GM18909 (cell line): ENCODE results near the gene SLC4A3.

ENCODE experiments used
- ATAC-seq: cut with Tn5 transposase; IDR thresholded peaks from one replicate; pipeline ENCODE4 v1.9.1; 2021; ENCODE audit warnings: mild to moderate bottlenecking; ENCODE audit not compliant: unreplicated experiment, poor library complexity

The SLC4A3 gene, protein sequence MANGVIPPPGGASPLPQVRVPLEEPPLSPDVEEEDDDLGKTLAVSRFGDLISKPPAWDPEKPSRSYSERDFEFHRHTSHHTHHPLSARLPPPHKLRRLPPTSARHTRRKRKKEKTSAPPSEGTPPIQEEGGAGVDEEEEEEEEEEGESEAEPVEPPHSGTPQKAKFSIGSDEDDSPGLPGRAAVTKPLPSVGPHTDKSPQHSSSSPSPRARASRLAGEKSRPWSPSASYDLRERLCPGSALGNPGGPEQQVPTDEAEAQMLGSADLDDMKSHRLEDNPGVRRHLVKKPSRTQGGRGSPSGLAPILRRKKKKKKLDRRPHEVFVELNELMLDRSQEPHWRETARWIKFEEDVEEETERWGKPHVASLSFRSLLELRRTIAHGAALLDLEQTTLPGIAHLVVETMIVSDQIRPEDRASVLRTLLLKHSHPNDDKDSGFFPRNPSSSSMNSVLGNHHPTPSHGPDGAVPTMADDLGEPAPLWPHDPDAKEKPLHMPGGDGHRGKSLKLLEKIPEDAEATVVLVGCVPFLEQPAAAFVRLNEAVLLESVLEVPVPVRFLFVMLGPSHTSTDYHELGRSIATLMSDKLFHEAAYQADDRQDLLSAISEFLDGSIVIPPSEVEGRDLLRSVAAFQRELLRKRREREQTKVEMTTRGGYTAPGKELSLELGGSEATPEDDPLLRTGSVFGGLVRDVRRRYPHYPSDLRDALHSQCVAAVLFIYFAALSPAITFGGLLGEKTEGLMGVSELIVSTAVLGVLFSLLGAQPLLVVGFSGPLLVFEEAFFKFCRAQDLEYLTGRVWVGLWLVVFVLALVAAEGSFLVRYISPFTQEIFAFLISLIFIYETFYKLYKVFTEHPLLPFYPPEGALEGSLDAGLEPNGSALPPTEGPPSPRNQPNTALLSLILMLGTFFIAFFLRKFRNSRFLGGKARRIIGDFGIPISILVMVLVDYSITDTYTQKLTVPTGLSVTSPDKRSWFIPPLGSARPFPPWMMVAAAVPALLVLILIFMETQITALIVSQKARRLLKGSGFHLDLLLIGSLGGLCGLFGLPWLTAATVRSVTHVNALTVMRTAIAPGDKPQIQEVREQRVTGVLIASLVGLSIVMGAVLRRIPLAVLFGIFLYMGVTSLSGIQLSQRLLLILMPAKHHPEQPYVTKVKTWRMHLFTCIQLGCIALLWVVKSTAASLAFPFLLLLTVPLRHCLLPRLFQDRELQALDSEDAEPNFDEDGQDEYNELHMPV

DNA sequence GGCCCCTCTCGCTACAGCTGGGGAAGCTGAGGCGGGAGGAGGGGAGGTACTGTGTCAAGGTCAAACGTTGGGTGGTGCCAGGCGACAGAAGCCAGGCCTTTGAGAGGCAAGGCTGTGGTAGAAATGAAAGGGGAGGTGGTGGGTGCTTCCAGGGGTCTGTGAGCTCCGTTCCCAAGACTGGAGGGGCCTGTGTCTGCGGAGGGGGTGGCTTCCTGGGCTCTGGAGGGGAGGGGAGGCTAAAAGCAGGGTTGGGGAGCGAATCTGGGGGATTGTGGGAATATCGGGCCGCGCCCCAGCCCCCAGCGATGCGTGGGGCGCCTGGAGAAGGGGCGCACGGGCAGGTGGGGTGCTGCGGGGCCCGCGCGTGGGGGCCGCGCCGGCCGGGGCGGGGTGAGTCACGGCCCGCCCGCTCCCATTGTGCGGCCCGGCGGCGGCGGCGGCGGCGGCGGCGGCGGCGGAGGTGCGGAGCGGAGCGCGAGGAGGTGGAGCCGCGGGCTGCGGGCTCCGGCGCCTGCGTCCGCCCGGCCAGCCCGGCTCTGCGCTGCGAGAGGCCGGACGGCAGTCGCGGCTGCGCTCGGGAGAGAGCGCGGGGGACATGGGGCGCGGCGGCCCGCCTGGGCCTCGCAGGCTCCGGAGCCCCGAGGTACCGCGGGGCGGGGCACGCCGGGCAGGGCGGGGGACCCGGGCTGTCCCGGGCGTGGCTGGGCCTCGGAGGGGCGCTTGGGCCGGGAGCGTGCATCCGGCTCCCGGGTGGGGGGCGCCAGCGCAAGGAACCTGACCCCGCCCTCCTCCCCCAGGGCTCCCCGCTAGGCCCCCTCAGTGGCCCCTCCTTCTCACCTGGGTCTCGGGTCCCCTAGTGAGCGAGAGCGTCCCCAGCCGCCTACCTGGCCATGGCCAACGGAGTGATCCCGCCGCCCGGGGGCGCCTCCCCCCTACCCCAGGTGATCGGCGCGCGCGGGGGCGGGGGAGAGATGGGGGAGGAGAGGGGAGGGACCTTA is at the start of gene SLC4A3:
TSS of gene SLC4A3 (plus strand) at position 528 of the 998 bp plus-strand sequence. CDS start at position 891, 363 bp downstream.
- no peak for ATAC-seq

DNA sequence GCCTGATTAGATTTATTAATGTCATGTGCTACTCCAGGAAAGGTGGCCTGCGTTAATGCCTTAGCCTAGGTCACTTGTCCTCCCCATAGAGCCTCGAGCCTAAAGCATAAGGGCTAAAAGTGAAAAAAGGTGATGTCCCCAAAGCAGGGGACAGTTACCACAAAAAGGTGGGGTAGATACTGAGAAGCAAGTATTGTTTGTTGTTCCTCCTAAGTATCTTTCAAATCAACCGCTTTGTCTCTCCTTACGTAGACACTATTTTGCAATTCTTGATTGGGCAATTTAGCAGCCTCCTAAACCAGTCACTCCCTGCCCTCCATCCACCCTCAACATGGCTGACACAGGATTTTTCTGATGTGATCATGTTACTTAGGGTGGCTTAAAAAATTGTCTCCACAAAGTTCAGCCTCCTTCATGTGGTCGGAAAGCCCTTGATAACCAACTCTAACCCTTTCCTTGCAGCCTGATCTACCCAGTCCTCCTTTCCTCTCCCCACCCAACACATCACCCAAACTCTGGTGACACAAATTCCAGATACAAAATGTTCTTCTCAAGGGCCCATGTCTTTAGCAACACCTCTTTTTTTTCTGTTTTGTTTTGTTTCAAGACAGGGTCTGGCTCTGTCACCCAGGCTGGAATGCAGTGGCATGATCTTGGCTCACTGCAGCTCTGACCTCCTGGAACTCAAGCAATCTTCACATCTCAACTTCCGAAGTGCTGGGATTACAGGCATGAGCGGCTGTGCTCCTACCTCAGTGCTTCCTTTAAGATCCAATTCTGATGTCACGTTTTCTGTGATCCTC is 48.4 kb upstream of the SLC4A3 start:
- ATAC-seq, result no peak

DNA sequence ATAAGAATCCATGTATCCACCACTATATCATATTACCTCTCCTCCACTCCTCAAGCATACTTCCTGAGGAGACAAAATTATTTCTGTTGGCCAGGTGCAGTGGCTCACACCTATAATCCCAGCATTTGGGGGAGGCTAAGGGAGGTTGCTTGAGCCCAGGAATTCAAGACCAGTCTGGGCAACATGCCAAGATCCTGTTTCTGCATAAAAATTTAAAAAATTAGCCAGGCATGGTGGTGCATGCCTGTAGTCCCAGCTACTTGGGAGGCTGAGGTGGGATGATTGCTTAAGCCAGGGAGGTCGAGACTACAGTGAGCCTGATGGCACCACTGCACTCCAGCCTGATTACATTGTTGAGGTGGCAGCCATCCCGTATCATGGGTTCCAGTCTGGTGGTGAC is 46.1 kb upstream of the SLC4A3 start:
- ATAC-seq, result no peak

DNA sequence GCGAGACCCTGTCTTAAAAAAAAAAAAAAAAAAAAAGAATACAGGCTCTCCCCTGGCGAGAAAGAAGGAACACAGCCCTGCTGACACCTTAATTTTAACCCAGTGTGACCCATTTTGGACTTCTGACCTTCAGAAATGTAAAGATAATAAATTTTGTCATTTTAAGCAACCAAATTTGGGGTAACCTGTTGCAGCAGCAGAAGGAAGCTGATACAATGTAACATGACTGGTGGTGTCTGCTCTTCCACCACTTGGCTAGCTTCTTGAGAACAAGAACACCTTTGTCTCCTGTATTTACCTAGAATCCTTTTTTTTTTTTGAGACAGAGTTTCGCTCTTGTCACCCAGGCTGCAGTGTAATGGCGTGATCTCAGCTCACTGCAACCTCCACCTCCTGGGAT is 36.3 kb upstream of the SLC4A3 start:
- no peak for ATAC-seq

DNA sequence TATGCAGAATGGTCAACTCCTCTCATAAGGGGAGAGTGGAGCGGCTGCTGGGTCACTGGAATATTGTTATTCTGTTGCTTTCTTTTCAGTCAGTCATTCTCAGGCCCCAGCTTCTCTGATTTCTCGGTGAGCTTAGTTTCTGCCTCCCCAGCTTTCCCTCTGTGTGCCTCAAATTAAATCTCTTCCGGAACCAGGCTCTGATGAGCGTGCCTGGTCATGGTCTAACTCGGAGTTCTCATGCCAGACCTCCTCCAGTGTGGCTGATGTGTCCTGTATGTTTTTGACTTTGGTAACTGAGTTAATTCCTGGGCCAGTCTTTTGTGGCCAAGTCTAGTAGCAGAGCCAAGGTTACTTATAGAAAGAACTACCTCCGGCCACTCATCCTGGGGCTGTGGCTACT is 34.7 kb upstream of the SLC4A3 start:
- ATAC-seq, result no peak

DNA sequence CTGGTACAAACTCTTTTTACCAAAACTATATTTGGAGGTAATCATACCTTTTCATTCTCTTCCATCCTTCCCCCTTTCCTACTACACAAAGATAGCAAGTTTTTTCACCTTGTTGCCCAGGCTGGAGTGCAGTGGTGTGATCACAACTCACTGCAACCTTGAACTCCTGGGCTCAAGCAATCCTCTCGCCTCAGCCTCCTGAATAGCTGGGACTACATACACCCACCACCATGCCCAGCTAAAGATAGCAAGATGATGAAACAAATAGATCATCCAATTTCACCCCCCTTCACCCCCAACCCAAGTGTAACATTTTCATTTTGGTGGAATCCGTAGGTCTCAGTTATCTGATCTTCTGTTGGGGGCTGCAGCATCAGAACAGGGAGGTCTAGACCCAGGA is 34.3 kb upstream of the SLC4A3 start:
- no peak for ATAC-seq

DNA sequence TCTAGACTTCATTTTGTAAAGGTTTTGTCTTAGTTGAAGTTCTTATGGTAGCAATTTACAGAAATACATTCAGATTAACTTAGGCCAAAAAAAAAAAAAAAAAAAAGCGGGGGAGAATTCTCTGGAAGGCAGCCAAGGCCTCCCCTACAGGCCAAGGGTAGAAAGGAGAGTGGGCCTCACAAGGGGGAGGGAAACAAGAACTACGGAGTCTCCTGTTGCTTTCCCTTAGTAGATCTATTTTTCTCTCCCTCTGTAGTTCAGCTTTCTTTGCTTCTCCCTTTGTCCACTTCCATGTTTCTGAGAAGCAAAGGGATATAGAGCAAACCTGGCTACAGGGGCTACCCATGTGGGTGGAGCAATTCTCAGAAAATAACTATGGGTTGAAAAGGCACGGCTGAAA is 32.2 kb upstream of the SLC4A3 start:
- no peak for ATAC-seq

DNA sequence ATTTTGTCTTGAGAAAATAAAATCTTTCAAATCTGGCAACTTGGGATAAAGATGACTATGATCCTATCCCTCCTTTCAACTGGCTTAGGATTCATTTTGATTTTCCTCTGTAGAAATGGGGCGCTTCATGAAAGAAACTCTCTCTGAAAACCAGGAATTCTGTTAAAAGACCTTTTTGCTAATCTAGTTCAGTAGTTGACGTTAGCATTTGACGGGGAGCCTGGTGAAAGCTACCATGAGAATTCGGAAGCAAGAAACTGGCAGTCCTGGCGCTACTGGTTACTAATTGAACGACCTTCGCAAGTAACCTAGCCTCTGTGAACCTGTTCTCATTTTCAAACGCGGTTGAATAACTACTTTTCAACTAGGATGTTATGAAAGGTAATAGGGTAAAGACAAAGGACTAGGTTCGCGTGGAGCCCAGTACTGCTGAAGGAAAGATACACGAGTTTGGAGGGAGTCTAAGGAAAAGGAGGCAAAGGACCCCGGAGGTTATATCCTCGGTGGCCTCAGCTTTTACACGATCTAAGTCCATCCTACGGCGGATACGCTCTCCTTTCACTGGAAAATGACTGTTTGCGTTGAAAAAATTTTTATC is 30.4 kb upstream of the SLC4A3 start:
- peak; percentile 12 for ATAC-seq

DNA sequence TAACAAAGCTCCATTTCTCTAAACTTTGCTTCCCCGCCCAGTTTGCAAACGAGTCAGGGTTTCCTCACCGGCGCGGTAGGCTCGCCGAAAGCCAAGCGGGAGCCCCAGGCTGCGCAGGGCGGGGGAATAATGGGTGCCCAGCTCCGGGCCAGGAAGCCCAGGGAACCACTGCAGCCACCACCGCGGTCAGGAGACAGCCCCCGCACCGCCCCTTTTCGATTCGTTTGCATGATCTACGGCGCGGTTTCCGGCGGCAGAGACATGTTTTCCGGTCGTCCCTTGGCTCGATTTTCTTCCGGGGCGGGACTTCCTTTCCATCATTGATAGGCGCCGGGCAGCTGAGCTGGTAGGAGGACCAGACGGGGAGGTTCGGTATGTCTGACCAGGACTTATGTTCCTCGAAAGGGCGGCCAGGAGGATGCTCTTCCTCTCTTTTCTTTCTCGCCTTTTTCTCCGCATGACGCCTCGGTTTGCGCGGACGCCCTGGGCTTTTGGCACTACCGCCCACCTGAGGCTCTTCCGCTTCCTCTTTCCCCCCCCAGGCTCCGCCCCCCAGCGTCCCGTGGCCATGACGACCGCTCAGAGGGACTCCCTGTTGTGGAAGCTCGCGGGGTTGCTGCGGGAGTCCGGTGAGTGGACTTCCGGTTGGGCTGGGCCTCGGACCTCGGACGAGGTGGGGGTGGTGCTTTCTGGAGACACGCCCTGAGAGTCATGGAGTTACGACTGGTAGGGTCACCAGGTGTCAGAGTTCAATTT is 29.7 kb upstream of the SLC4A3 start, which contains the start of gene STK11IP:
TSS of gene STK11IP (plus strand) at position 306 of the 756 bp plus-strand sequence. CDS start at position 569, 263 bp downstream.
- peak; percentile 93 for ATAC-seq

DNA sequence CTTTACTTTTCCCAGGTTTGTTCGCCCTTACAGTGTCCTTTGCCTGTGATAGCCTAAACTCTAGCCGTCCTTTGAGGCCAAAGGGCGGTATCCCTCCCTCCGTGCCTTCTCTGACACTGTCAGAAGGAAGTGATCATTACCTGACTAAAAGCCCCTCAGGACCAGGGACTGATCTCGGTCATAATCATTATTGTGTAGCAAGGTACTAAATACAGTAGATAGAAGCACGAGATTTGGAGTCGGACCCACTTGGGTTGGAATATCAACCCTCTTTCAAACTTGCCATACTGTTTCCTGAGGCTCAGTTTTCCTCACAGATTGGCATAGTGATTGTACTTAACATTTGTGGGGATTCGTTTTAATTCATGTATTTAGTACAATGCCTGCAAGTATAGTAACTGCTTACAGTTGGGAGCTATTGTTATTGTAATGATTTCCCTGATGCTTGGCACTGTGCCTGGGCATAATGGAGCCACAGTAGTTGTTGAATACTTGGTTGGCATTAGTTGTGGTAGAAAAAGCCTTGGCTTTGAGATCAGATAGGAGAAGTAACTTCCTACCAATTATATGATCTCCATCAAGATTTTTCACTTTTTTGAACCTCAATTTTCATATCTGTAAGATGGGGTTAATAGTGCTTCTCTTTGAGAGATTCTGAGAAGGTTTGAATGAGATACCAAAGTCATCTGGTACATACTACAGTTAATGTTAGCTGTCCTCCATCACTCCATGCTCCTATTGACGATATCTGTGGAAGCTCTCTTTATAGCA is 28.9 kb upstream of the SLC4A3 start:
- ATAC-seq, result no peak

DNA sequence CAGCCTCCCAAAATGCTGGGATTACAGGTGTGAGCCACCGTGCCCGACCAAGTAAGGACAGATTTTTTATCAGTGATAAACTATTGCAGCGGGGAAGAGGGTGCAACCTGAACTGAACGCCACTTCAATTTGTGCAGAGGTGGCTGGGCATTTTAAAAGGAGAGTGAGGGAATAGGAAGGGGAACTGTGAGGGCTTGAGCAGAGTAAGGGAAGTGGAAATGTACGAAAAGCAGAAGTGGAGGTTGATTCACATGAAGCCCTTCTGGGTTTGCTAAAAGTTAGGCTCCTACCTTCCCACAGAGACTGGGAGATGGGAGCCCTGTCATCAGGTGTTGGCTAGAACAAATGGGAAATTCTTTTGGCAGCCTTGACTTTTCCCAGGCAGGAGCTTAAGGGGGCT is 23.7 kb upstream of the SLC4A3 start:
- no peak for ATAC-seq

DNA sequence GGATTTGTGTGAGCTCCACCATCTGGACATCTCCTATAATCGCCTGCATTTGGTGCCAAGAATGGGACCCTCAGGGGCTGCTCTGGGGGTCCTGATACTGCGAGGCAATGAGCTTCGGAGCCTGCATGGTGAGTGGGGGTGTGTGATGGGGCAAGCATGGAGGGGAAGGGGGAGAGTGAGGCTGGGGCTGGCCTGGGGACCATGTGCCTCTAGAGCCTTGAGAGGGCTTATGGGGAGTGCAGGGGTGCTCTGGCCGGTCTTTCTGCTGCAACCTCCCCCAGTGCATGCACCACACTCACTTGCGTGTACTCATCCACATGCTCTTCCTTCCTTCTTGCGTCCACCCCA is 21.8 kb upstream of the SLC4A3 start:
- no peak for ATAC-seq

DNA sequence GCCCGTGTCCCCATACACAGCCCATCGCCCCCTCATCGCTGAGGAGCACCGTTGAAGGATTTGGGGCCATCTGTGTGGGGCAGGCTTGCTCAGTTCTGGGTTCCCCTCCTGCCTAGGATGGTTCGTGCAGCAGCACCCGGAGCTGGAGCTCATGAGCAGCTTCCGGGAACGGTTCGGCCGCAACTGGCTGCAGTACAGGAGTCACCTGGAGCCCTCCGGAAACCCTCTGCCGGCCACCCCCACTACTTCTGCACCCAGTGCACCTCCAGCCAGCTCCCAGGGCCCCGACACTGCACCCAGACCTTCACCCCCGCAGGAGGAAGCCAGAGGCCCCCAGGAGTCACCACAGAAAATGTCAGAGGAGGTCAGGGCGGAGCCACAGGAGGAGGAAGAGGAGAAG is 19.5 kb upstream of the SLC4A3 start:
- no peak for ATAC-seq

DNA sequence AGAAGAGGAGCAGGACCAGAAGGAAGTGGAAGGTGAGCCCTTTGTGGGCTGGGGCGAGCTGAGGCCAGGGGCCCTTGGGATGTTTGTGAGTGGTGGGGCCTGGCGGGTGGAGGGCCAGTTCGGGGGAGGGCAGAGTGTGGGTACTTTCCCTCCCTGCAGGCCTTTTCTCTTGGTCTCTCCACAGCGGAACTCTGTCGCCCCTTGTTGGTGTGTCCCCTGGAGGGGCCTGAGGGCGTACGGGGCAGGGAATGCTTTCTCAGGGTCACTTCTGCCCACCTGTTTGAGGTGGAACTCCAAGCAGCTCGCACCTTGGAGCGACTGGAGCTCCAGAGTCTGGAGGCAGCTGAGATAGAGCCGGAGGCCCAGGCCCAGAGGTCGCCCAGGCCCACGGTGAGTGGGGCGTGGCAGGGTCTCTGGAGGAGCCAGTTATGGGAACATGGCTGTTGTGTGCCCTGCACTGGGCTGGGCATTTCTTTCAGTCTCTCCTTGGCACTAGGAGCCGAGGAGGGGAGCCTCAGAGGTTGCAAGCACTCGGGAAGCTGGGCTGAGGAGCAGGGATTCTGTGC is 18.9 kb upstream of the SLC4A3 start:
- ATAC-seq, result no peak

DNA sequence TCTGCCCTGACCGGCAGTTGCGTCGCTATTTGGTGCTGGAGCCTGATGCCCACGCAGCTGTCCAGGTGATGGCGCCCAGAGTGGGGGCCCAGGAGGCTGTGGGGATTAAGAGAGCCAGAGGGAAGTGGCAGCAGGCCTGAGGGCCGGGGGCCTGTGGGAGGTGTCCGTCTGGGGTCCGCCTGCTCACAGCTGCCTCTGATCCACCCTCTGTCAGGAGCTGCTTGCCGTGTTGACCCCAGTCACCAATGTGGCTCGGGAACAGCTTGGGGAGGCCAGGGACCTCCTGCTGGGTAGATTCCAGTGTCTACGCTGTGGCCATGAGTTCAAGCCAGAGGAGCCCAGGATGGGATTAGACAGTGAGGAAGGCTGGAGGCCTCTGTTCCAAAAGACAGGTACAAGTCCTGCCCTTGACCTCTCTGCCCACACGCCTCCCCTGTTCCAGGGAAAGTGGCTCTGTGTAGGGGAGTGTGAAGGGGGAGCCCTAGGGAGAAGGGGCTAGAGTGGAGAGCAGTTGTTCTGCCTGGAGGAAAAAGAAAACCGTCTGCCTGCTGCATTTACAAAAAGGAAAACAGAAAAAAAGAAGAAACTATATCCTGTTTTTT is 18.2 kb upstream of the SLC4A3 start:
- no peak for ATAC-seq

DNA sequence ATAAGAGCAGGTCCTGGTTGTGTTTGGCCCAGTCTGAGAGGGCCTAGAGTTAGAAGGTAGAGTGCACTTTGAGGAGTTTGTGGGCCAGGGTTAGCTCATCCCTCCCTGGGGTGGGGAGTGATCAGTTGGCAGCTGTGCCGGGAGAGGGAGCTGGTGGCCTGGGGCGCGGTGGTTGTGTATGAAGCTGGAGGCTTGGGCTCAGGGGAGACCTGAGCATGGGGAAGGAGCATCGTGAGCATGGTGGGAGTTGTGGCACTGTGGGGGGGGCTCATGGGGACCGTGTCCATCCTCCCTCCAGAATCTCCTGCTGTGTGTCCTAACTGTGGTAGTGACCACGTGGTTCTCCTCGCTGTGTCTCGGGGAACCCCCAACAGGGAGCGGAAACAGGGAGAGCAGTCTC is 16.1 kb upstream of the SLC4A3 start:
- ATAC-seq, result no peak
